ENCODE data around the gene NOL12.
"Not testable (repeated sequence)": the region's sequence is repeated elsewhere in the genome, so short reads cannot be mapped to it uniquely, and the experiment has no call there.

Gene NOL12

GRCh38 chr22:37681001-37681424 lies 5.1 kb upstream of the NOL12 start:
- no peak for DNase-seq

- DNase-seq, result peak; percentile 81
These were observed 4.5 kb upstream of the NOL12 start for GRCh38 chr22:37681556-37682049.

- no peak for DNase-seq
These were observed 1.1 kb upstream of the NOL12 start for GRCh38 chr22:37684803-37685615.

- DNase-seq, result no peak
These were observed 4.3 kb downstream of the NOL12 start for GRCh38 chr22:37690407-37690806.

GRCh38 chr22:37690901-37691504 lies 4.9 kb downstream of the NOL12 start:
- DNase-seq, result no peak

- DNase-seq, result no peak
These were observed 6.6 kb downstream of the NOL12 start for GRCh38 chr22:37692627-37693285.

GRCh38 chr22:37694131-37694530 lies 8.0 kb downstream of the NOL12 start:
- DNase-seq, result not testable (repeated sequence)

- DNase-seq, result not testable (repeated sequence)
These were observed 10.1 kb downstream of the NOL12 start for GRCh38 chr22:37696260-37696656.

GRCh38 chr22:37696657-37697537 lies 10.8 kb downstream of the NOL12 start, which contains the start of gene TRIOBP:
TSS of gene TRIOBP (plus strand) at chr22:37697048. CDS start at chr22:37701366, 4,318 bp downstream.
- DNase-seq, result peak; percentile 91

GRCh38 chr22:37697538-37697835 lies 11.3 kb downstream of the NOL12 start:
- no peak for DNase-seq

GRCh38 chr22:37701141-37701786 lies 15.1 kb downstream of the NOL12 start:
- DNase-seq, result no peak

- no peak for DNase-seq
These were observed 17.8 kb downstream of the NOL12 start for GRCh38 chr22:37703906-37704305.

- DNase-seq, result no peak
These were observed 18.5 kb downstream of the NOL12 start for GRCh38 chr22:37704645-37705044.

- no peak for DNase-seq
These were observed 19.1 kb downstream of the NOL12 start for GRCh38 chr22:37705205-37705604.

- no peak for DNase-seq
These were observed 22.7 kb downstream of the NOL12 start for GRCh38 chr22:37708580-37709444.

GRCh38 chr22:37709445-37709765 lies 23.3 kb downstream of the NOL12 start:
- DNase-seq, result no peak

GRCh38 chr22:37710675-37711074 lies 24.5 kb downstream of the NOL12 start:
- no peak for DNase-seq

GRCh38 chr22:37711490-37711889 lies 25.3 kb downstream of the NOL12 start:
- no peak for DNase-seq

GRCh38 chr22:37713761-37714160 lies 27.6 kb downstream of the NOL12 start:
- no peak for DNase-seq

GRCh38 chr22:37714634-37715033 lies 28.5 kb downstream of the NOL12 start:
- DNase-seq, result no peak

- no peak for DNase-seq
These were observed 29.6 kb downstream of the NOL12 start for GRCh38 chr22:37715760-37716159.

All from CD4-positive, alpha-beta T cell treated with Interleukin-6 for 4 hours (primary cell).